NCI-H2196 treated with DMSO at 0.1 percent for 48 hours (cell line): ENCODE measurements around the gene CNTN5.
"Not testable (repeated sequence)": the region's sequence is repeated elsewhere in the genome, so short reads cannot be mapped to it uniquely, and the experiment has no call there.

Experiments used
- DNase-seq: peaks from one replicate; lab custom pipeline; 2025; ENCODE audit not compliant: unreplicated experiment; lab: John Stamatoyannopoulos, UW

CNTN5 gene

DNA sequence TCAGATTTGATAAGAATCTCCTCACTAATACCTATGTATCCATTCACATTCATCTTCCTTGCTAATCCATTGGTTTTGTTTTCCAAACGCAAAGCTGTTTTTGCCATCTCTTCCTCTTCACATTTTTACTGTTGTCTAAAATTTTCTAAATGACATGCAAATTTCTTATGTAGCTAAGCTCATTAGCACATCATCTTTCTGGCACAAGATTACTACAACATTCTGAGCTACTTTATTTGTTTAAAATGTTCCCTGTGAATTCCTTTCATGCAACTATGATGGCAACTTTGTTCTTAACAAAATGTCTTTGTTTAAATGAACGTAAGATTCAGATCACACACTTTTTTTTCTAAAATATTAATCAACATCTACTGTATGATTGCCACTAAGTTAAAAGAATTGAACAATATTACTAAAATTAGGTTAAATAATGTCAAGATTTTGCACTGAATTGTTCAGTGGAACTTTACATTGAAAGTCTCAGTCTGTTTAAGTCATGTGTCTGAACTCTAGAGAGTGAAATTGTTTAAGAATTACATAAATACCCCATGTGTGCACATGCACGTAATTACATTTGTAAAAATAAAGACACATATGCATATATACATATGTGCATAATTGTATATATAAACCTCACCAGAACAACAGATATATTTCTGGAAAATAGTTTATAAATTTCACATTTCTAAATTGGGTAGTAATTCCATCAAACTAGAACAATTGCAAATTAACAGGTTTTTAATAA is 688.4 kb downstream of the CNTN5 start:
- no peak for DNase-seq

DNA sequence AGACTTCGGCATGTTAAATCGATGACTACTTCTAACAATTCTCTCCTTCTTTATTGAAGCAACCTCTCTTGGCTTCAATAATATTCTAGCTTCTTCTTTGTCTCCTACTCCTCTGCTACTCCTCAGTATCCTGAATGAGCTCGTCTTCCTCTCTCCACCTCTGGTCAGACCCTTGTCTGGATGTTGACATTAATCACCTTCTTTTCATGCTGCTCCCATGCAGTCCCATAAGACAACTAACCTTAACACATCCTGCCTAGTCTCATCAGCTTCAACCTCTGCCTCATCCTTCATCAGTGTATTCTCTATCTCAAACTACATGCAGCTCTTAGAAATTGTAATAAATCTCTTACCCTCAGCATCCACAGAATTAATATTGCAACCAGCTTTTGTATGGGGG is 695.6 kb downstream of the CNTN5 start:
- no peak for DNase-seq

DNA sequence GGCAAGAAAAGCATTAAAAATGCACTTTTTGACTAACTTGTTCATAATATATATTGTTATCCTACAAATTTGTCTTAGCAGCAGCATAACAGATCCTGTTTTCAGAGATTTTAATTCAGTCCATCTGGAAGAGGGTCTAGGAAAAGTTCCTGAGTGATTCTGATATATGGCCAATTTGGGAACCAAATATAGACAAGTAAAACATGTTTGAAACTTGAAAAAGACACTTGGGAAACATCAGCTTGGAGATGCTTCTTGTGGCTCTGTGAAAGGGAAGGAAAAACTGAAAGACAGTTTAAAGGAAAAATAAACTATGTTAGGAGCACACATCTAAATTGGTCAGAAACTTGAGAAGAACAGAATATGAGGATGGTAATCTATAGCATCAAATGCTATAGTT is 697.5 kb downstream of the CNTN5 start:
- DNase-seq = no peak

DNA sequence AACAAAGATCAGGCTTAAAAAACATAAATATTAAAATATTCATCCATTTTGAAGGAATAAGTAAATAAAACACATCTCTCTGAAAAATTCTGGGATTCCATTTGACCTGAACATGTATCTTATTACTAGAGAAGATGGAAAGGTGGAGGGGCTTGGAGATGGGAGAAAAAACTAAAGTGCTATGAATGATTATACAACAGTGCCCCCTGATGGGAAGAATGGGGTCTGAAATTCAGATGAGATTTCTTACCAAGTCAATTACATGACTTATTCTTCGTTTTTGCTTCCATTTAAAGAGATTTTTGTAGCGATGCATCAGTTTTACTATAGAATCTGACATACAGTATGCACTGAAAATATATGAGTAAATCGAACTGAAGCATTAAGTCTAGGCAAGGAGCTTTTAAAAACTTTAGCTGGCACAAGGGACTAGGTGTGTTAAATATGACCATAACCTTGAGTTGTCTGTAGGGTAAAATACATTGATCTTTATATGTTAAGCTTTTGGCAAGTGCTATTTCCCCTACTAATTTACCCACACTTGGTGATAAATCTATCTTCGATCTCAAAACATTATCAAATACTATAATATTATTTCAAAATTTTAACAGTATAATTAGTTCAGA is 718.8 kb downstream of the CNTN5 start:
- no peak for DNase-seq

DNA sequence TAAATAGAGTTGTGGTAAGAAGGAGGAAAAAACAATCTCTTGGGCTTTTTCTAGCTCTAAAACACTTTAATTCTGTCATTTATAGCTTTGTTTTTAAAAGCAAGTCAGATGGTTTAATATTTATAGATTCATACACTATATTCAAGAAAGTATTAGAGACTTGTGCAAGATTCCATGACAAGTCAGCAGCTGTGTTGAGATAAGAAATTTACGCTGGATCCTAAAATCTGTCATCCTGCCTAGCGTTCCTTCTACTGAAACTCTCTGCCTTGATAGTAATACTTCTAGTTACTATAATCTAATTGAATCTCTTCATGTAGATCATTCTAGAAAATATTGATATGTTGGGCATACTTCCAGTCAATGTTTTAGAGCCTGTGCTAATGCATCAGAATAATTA is 721.8 kb downstream of the CNTN5 start:
- DNase-seq = no peak

DNA sequence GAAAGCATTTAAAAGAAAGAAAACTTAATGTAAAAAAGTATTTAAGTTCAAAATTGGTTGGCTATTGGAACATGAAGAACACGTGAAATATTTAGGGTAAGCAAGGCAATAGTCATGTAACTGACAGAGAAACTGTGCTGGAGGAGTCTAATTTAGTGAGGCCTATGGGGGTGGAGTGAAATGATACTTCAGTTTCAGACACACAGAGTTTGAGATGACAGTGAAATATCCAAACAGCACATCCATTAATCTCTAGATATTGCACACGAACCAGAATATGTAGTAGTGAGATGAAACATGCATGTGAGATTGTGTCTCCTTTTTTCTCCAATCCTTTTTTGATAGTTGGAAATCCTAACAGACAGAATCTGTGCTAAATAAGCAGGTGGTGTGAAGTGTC is 739.0 kb downstream of the CNTN5 start:
- no peak for DNase-seq

DNA sequence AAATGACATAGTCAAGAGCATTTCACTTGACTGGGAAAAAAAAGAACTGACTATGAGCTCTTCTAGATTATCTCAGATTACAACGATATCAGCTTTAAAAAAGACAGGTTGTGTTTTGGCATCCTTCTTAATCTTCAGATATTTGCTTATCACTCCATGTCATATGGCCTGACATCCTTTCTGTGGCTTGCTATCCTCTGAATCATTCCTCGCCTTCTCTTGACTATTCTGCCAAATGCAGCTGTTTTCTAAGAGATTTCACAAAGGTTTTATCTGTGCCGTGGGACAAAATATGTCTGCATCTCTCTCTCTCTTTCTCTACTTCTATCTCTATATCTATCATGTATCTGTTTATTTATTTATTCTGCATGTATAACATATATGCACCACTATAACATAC is 746.1 kb downstream of the CNTN5 start:
- no peak for DNase-seq

DNA sequence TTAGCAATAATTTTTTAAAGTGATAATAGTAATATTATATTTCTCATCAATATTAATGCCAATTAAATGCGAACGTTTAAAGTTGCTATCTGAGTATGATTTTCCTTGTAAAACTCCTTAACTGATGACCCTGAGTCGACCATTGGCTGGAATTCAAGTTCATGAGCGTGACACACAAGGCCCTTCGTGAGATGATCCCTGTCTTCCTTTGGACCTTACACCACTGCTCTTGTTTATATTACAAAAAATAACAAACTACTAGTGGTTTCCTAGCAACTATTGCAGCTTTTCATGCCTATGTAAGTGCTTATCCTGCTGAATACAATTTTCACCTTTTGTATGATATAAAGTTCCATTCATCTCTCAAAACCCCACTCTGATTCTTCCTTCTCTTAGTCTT is 752.9 kb downstream of the CNTN5 start:
- DNase-seq = no peak

DNA sequence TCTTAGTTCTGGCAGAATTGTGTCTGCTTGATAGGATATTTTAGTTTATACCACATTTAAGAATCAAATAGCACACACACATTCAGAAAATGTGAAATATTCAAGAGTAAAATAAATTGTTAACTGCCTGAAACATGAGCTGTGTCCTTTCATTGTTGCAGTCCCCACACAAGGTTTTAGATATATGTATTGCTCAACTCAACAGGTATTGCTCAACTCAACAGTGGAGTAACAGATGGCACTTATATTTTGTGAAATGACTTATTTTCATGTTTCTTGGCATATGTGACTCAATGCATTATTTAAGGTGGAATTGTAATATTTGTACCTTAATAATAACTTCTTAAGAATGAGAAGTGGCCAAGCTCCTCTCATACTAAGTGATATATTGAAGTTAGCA is 760.3 kb downstream of the CNTN5 start:
- no peak for DNase-seq

DNA sequence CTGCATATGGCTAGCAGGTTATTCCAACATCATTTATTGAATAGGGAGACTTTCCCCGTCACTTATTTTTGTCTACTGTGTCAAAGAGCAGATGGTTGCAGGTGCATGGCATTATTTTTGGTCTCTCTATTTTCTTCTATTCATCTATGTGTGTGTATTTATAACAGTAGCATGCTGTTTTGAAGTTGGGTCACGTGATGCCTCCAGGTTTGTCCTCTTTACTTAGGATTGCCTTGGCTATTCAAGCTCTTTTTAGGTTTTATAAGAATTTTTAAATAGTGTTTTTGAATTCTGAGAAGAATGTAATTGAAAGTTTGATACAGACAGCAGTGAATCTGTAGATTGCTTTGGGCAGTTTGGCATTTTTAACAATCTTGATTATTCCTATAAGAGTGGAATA is 770.6 kb downstream of the CNTN5 start:
- DNase-seq = no peak

DNA sequence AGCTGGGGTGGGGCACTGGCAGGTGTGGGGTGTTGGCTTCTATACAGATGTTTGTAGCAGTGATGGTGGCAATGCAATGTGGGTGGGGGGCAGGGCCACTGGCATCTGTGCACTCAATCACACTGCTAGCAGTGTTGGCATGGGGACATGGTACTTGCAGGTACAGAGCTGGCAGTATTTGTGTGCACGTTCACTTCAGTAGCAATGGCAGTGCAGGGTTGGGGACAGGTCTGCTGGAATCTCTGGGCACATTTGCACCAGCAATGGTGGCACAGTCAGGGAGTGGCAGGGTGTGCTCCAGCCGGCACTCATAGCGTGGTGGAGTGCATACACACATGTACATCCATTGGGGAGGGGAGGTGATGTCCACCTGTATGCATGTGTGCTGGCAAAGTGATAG is 775.2 kb downstream of the CNTN5 start:
- no peak for DNase-seq

DNA sequence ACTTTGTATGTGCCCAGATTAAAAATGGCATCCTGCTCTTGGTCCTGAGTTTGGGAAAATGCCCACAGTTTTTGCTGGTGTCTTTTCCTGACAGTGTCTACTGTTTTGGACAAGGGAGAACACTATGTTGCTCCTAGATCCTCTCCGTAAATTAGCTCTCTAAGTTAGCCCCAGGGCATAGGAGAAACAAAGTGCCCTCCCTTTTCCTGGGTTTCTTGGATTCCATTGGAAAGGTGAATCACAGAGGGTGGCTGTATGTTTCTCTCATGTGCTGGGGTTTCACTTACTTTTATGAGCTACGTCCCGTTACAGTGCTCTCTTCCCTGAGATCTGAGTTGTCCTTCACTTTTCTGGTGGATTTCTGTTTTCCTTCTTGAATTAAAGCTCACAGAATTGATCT is 782.8 kb downstream of the CNTN5 start:
- no peak for DNase-seq

DNA sequence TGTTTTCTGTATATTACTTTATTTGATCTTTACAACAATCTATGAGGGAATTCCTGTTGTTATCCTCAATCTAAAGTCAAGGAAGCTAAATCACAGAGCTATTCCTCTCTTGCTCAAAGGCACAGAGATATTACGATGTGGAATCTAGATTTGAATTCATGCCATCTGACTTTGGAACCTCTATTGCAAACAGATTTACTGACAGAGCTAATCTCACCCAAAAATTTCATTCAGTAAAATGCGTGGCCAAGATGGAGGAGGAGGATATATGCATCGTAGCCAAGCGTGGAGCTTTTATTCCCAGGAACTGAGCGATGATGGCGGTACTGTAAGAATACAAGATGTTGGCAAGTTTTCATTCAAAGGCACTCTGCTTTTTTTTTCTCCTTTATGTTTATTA is 791.8 kb downstream of the CNTN5 start:
- DNase-seq = no peak

DNA sequence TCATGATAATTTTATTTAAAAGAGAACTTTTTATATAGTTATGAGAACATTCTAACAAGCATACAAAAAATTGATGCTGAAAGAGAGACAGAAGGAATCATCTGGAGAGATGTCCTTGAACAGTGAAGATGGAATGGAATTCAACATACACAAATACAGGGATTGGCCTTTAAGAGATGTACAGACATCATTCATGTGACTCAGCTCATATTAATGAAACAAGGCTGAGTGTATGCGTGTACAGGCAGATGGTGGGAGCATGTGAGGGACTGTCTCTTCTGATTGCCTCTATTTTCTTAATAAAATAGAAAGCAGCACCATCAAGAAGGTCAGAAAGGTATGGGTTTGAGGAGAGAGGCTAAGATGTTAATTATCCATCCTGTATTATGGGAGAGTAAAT is 793.3 kb downstream of the CNTN5 start:
- no peak for DNase-seq

DNA sequence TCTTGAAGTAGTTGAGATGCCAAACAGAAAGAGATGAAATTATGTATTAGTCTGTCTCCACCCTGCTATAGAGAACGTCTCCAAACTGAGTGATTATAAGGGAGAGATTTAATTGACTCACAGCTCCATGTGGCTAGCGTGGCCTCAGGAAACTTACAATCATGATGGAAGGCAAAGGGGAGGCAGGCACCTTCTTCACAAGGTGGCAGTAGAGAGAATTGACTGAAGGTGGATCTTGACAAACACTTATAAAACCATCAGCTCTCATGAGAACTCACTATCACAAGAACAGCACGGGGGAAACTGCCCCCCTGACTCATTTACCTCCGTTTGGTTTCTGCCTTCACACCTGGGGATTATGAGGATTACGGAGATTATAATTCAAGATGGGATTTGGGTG is 794.0 kb downstream of the CNTN5 start:
- no peak for DNase-seq

DNA sequence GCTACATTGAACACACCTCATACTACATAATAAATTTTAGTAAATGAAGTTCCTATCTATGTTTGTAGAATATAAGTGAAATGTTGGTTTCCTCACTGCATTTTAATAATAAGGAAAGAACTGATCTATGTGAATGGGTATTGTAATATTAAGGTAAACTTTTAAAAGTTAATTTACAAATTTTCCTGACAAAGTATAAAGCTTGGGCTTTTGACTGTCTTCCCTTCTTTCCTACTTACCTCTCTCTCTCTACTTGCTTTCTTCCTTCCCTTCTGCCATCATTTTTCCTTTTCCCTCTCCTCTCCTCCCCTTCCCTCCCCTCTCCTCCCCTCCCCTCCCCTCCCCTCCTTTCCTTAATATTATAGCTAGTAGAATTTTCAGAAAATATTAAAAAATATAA is 798.2 kb downstream of the CNTN5 start:
- DNase-seq = no peak

DNA sequence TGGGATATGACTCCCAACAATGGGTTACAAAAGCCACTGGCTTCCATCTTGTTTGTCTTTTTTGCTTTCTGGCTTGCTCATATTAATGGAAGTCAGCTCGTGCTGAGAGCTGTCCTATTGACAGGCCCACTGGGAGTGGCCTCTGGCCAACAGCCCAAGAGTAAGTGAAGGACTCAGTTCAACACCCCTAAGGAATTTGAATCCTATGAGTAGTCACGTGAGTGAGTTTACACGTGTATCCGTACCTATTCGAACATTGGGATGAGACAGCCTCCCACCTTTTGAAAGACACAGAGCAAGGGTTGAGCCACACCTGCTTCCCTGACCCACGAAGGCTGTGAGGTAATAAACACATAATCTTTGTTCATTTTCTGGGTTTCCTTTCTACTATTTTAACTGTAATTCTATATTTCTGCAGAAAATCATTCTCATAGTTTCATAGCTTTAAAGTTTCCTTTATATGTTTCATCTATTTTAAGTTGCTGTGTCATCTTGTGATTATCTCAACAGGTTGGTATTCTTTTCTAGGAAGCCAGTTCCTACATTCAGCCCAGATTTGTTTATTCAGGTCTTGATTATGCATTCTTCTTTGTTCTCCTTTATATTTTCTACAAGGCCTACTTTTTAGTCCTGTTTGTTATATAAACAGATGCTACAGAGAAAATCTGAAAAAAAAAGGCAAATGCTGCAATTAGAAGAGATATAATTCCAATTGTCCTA is 802.3 kb downstream of the CNTN5 start:
- no peak for DNase-seq

DNA sequence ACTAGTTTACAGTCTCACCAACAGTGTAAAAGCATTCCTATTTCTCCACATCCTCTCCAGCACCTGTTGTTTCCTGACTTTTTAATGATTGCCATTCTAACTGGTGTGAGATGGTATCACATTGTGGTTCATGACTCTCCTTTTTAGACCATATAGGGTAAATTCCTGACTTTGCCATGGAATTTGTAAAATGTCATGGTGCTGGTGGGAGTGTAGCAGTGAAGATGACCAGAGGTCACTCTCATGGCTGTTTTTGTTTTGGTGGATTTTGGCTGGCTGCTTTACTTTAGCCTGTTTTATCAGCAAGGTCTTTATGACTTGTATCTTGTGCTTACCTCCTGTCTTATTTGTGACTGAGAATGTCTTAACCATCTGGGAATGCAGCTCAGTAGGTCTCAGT is 816.0 kb downstream of the CNTN5 start:
- DNase-seq = not testable (repeated sequence)

DNA sequence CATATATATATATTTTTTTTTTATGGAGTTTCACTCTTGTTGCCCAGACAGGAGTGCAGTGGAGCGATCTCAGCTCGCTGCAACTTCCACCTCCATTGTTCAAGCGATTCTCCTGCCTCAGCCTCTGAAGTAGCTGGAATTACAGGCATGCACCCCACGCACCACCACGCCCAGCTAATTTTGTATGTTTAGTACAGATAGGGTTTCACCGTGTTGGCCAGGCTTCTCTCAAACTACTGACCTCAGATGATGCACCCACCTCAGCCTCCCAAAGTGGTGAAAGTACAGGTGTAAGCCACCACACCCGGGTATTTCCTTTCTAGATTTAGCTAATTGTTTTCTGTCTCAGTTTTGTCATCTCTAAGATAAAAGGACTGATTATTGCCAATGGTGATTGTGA is 821.1 kb downstream of the CNTN5 start:
- no peak for DNase-seq

DNA sequence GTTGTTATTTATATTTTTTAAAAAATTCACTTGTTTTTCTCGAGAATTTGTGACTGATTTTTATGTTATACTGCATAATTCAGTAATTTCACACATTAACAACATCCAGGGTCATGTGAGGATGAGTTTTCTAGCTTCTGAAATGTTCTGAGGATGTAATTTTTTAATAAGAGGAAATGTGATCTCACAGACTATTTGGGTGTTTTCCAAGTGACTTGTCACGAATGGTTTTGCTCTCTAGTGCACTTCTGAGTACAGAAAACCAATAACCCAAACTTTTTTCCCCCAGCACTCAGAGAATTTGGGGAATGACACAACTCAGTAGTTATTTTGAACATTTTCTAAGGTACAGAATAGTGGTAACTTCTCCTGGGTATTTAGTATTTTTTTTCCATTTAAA is 845.2 kb downstream of the CNTN5 start:
- no peak for DNase-seq

DNA sequence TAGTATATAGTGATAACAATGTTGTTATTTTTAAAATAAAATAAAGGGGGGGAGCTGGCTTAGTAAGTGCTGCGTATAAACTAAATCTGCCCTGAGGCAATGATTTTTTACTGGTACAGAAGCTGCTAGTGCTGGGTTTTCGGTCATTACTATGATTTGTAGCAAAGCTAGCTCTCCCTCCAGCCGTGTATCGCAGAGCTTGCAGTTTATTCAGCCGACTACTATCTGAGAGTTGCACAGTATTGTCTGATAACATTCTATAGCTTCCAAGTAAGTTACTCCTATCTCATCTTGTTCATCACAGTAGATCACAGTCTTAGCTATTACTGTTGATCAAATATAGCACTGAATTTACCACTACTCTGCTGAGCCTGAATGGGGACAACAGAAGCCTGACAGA is 860.9 kb downstream of the CNTN5 start:
- no peak for DNase-seq

DNA sequence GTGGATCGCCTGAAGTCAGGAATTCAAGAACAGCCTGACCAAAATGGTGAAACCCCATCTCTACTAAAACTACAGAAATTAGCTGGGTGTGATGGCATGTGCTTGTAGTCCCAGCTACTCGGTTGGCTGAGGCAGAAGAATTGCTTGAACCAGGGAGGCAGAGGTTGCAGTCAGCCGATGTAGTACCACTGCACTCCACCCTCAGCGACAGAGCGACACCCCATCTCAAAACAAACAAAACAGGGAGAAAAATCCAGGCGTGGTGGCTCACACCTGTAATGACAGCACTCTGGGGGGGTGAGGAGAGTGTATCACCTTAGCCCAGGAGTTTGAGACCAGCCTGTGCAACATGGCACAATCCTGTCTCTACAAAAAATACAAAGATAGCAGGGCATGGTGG is 864.0 kb downstream of the CNTN5 start:
- DNase-seq = no peak
